Astrocyte (in vitro differentiated cells and primary cell): ENCODE measurements around the gene HIKESHI.

ENCODE experiments used
- CTCF ChIP-seq: IDR thresholded peaks from 2 replicates; pipeline ENCODE4 v1.5.1; 2011; ENCODE audit warnings: low read depth, mild to moderate bottlenecking, inconsistent platforms, low read length, moderate library complexity; ENCODE audit not compliant: insufficient read depth
- EZH2 ChIP-seq: IDR thresholded peaks from 2 replicates; pipeline ENCODE4 v1.6.1; 2012; ENCODE audit warnings: mild to moderate bottlenecking, low read length, inconsistent platforms; ENCODE audit not compliant: insufficient read depth

- TF ChIP-seq CTCF = no peak
- TF ChIP-seq EZH2 = no peak
These were observed 72.5 kb downstream of the HIKESHI start, which contains the start of gene CCDC81 for GRCh38 chr11:86374586-86374985.
